Measurements from ENCODE around the gene UAP1. TPM values are rescaled to one million over a fixed set of nuclear protein-coding genes. Genes with fewer than 3 reads are reported as not detected.

UAP1 gene
- total RNA-seq, 4 donors from 2014 or later: 95.0 to 131 (median 117) TPM

DNA sequence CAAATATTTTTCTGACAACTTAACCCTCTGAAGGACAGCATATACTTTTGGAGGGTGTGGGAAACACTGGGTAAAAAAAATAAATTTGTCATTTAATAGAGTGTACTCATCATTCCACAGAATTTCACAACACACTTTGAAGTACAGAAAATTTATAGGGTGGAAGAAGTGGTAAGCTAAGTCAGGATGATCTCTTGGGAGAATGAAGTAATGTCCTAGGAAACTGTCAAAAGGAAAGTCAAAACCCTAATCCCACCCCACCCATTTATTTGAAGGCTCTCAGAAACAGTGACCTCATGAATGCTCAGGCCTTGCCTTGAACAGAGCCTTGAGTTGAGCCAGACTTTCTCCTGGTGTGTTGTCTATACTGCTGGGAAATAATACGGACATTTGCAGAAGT lies 7.3 kb upstream of the UAP1 start:
- TF ChIP-seq POLR2A (IDR thresholded peaks at IDR 0.05): no peak
- TF ChIP-seq, protein P1, sequence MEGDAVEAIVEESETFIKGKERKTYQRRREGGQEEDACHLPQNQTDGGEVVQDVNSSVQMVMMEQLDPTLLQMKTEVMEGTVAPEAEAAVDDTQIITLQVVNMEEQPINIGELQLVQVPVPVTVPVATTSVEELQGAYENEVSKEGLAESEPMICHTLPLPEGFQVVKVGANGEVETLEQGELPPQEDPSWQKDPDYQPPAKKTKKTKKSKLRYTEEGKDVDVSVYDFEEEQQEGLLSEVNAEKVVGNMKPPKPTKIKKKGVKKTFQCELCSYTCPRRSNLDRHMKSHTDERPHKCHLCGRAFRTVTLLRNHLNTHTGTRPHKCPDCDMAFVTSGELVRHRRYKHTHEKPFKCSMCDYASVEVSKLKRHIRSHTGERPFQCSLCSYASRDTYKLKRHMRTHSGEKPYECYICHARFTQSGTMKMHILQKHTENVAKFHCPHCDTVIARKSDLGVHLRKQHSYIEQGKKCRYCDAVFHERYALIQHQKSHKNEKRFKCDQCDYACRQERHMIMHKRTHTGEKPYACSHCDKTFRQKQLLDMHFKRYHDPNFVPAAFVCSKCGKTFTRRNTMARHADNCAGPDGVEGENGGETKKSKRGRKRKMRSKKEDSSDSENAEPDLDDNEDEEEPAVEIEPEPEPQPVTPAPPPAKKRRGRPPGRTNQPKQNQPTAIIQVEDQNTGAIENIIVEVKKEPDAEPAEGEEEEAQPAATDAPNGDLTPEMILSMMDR (IDR thresholded peaks at IDR 0.05): no peak
- TF ChIP-seq POLR2AphosphoS5 (IDR thresholded peaks at IDR 0.05): no peak
- no peak for TF ChIP-seq EP300 (IDR thresholded peaks at IDR 0.05; ENCODE audit: low read depth)
- Histone ChIP-seq H3K9me3 (no peaks in the 10 kb centered on the region), H3K4me1 (peaks cover 0 to 9% (median 3%) of the 10 kb centered on the region in 4 donors), H3K27ac (peak overlapping the region in 2 of 4 donors; percentile 11 to 35), H3K4me3 (no peak overlapping the region), H3K36me3 (no peaks in the 10 kb centered on the region), H3K27me3 (no peaks in the 10 kb centered on the region)
- in situ Hi-C loops (cut with MboI; ENCODE audit: low pct_ligation_motif_present in 1 of 4, low pct_unique_long_range_greater_than_20kb in 1 of 4, low sequenced_read_pairs in 3 of 4): no loop called here
- 90% methylated on average over 1 of the region's 1 CpG; no CpG with 5 or more reads in 1 of the 2 donors for WGBS, 2 donors (ENCODE audit: low coverage in 1 of 2)
- DNase-seq: no peak
- intact Hi-C loops (cut with DNase I; ENCODE audit: low total_unique reads): no loop called here

DNA sequence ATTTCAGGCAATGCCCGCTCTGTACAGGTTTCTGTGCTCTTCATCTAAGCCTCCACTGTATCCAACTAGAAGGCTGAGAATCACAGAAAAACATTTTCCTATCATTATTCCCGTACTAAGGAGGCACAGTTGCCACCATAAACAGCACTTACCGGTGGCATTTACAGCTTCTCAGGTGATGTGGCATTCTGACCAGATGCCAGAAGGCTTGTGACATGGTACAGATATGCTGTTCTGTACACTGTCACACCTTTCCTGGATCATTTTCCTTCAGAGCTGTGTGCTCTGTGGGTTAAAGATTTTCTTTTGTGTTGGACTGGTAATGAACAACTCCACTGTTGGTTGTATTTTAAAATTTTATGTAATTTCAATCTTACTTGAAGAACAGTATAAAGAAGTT lies 4.0 kb upstream of the UAP1 start:
- Histone ChIP-seq H3K27ac (peak overlapping the region in 2 of 4 donors; percentile 36 to 38), H3K36me3 (no peaks in the 10 kb centered on the region), H3K9me3 (no peaks in the 10 kb centered on the region), H3K4me1 (peaks cover 5 to 24% (median 15%) of the 10 kb centered on the region in 4 donors), H3K4me3 (no peak overlapping the region), H3K27me3 (no peaks in the 10 kb centered on the region)
- 50 to 58% methylated on average over 1 to 3 of the region's 3 CpGs for WGBS, 2 donors (ENCODE audit: low coverage in 1 of 2)
- intact Hi-C loops (cut with DNase I; ENCODE audit: low total_unique reads): no loop called here
- in situ Hi-C loops (cut with MboI; ENCODE audit: low pct_ligation_motif_present in 1 of 4, low pct_unique_long_range_greater_than_20kb in 1 of 4, low sequenced_read_pairs in 3 of 4): no loop called here
- DNase-seq: peak; percentile 78
- TF ChIP-seq EP300 (IDR thresholded peaks at IDR 0.05; ENCODE audit: low read depth) (no peak), POLR2AphosphoS5 (IDR thresholded peaks at IDR 0.05) (peak in 1 of 3 donors; percentile 36), POLR2A (IDR thresholded peaks at IDR 0.05) (no peak)
- TF ChIP-seq, protein P1 (IDR thresholded peaks at IDR 0.05): no peak

DNA sequence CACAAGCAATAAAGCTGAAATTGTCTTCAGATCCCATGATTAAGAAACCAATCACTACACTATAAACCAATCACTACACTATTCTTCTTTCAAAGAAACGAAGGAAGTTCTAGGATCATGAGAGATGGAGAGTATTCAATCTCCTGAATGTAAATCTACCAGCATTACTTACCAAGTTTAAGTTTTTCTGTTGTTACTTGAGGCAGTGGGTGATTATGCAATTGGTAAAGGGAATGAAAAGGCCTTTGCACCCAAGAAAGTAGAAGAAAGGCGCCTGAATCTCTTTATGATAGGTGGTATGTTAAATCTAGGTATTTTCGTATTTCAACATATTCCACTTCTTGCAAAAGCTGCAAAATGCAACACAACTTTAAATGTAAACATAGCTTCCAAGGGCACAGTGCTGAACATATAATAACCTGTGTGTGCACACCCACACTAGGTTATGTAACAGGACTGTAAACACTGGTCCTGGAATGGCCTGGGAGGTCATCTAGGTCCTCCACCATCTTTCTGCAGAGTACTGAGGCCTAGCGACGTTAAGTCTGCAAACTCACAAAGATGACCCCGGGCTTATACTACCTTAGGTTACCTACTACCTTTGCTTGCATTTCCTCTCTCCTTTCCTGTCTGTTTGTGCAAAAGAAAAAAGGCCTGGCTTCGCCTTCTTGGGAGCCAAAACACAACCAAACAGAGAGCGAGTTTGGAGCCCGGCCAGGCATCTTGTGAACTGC lies 1.1 kb upstream of the UAP1 start:
- Histone ChIP-seq H3K27ac (peak overlapping the region; percentile 90 to 98 (median 95)), H3K9me3 (no peaks in the 10 kb centered on the region), H3K4me1 (peaks cover 9 to 51% (median 38%) of the 10 kb centered on the region in 4 donors), H3K36me3 (no peaks in the 10 kb centered on the region), H3K27me3 (no peaks in the 10 kb centered on the region), H3K4me3 (peak overlapping the region; percentile 60 to 86 (median 72))
- WGBS, 2 donors (ENCODE audit: low coverage in 1 of 2): 29 to 46% methylated on average over 5 to 9 of the region's 9 CpGs
- DNase-seq: no peak
- TF ChIP-seq EP300 (IDR thresholded peaks at IDR 0.05; ENCODE audit: low read depth) (no peak), POLR2A (IDR thresholded peaks at IDR 0.05) (no peak), POLR2AphosphoS5 (IDR thresholded peaks at IDR 0.05) (no peak)
- TF ChIP-seq, protein P1 (IDR thresholded peaks at IDR 0.05): no peak
- intact Hi-C loops (cut with DNase I; ENCODE audit: low total_unique reads) (no loop called here), in situ Hi-C loops (cut with MboI; ENCODE audit: low pct_ligation_motif_present in 1 of 4, low pct_unique_long_range_greater_than_20kb in 1 of 4, low sequenced_read_pairs in 3 of 4) (no loop called here)

DNA sequence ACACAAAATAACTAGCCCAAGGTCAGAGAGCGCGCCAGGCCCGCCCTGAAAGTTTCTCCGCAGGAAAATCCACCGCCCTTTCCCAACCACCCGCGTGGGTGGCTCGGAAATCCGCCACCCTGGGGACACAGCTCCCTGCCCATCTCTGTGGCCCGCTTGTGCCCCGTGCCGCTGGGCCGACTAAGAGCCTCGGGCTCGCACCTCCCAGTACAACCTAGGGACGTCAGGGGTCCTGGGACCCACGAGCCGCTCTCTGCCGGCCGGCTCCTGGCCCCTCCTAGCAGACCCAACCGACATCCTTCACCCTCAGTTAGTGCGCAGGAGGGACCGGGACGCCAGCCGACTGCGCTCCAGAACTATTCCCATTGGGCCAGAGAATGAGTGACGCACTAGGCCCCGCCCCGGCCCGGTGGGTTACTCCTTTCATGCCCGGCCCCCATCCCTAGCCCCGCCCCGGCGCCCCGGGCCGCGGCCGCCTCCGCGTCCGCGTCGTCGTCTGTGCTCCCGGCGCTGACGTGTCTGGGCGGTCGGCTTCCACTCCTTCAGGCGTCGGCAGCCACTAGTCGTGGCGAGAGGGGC lies 396 bp upstream of the UAP1 start:
- intact Hi-C loops (cut with DNase I; ENCODE audit: low total_unique reads): no loop called here
- TF ChIP-seq POLR2A (IDR thresholded peaks at IDR 0.05) (no peak), EP300 (IDR thresholded peaks at IDR 0.05; ENCODE audit: low read depth) (peak; percentile 24), POLR2AphosphoS5 (IDR thresholded peaks at IDR 0.05) (peak; percentile 90 to 95 (median 91))
- Histone ChIP-seq H3K9me3 (no peaks in the 10 kb centered on the region), H3K4me1 (peaks cover 9 to 56% (median 38%) of the 10 kb centered on the region in 4 donors), H3K27ac (peak overlapping the region; percentile 90 to 98 (median 95)), H3K27me3 (no peaks in the 10 kb centered on the region), H3K4me3 (peak overlapping the region; percentile 72 to 90 (median 80)), H3K36me3 (no peaks in the 10 kb centered on the region)
- in situ Hi-C loops (cut with MboI; ENCODE audit: low pct_ligation_motif_present in 1 of 4, low pct_unique_long_range_greater_than_20kb in 1 of 4, low sequenced_read_pairs in 3 of 4): no loop called here
- WGBS, 2 donors (ENCODE audit: low coverage in 1 of 2): 0% methylated on average over 18 of the region's 53 CpGs; no CpG with 5 or more reads in 1 of the 2 donors
- peak; percentile 100 for DNase-seq

Measured in transverse colon (tissue), 4 donors.